GM18870 (cell line): Measurements from ENCODE around the gene CPNE4.
A peak's percentile ranks its signal among the peaks of the same experiment; 100 is the strongest.
"Not testable (repeated sequence)": the region's sequence is repeated elsewhere in the genome, so short reads cannot be mapped to it uniquely, and the experiment has no call there.

Experiments
- ATAC-seq: cut with Tn5 transposase; IDR thresholded peaks from one replicate; pipeline ENCODE4 v1.9.1; 2021; ENCODE audit warnings: moderate library complexity; ENCODE audit not compliant: unreplicated experiment

Gene CPNE4

GRCh38 chr3:131546441-131546840 lies 488.4 kb downstream of the CPNE4 start:
- ATAC-seq, result no peak

GRCh38 chr3:131544557-131544956 lies 490.3 kb downstream of the CPNE4 start:
- ATAC-seq, result no peak

- ATAC-seq, result no peak
These were observed 491.1 kb downstream of the CPNE4 start for GRCh38 chr3:131543714-131544113.

- no peak for ATAC-seq
These were observed 493.5 kb downstream of the CPNE4 start for GRCh38 chr3:131541288-131541687.

GRCh38 chr3:131540821-131541220 lies 494.0 kb downstream of the CPNE4 start:
- no peak for ATAC-seq

- ATAC-seq, result no peak
These were observed 494.7 kb downstream of the CPNE4 start for GRCh38 chr3:131540143-131540542.

- ATAC-seq, result no peak
These were observed 495.8 kb downstream of the CPNE4 start for GRCh38 chr3:131538968-131539367.

GRCh38 chr3:131537531-131537930 lies 497.3 kb downstream of the CPNE4 start:
- ATAC-seq, result no peak

- ATAC-seq, result no peak
These were observed 499.2 kb downstream of the CPNE4 start for GRCh38 chr3:131535596-131535995.

- no peak for ATAC-seq
These were observed 499.7 kb downstream of the CPNE4 start for GRCh38 chr3:131535131-131535530.

GRCh38 chr3:131532645-131533044 lies 502.2 kb downstream of the CPNE4 start:
- no peak for ATAC-seq

GRCh38 chr3:131530843-131531242 lies 504.0 kb downstream of the CPNE4 start:
- ATAC-seq, result no peak

GRCh38 chr3:131530388-131530787 lies 504.4 kb downstream of the CPNE4 start:
- ATAC-seq, result no peak

GRCh38 chr3:131526801-131527347 lies 507.9 kb downstream of the CPNE4 start:
- no peak for ATAC-seq

- no peak for ATAC-seq
These were observed 516.1 kb downstream of the CPNE4 start for GRCh38 chr3:131518680-131519079.

- ATAC-seq, result no peak
These were observed 529.4 kb downstream of the CPNE4 start for GRCh38 chr3:131505421-131505820.

GRCh38 chr3:131503320-131503635 lies 531.5 kb downstream of the CPNE4 start:
- no peak for ATAC-seq

GRCh38 chr3:131502530-131503319 lies 532.1 kb downstream of the CPNE4 start, which contains the start of gene MRPL3:
MRPL3 (minus strand) TSS chr3:131502971; CDS start chr3:131502821, 150 bp downstream.
- ATAC-seq, result peak; percentile 87

- ATAC-seq, result no peak
These were observed 532.9 kb downstream of the CPNE4 start for GRCh38 chr3:131501949-131502348.

- ATAC-seq, result no peak
These were observed 540.1 kb downstream of the CPNE4 start for GRCh38 chr3:131494706-131495105.

- no peak for ATAC-seq
These were observed 543.0 kb downstream of the CPNE4 start for GRCh38 chr3:131491775-131492174.

GRCh38 chr3:131491084-131491483 lies 543.7 kb downstream of the CPNE4 start:
- no peak for ATAC-seq

GRCh38 chr3:131486545-131486944 lies 548.3 kb downstream of the CPNE4 start:
- not testable (repeated sequence) for ATAC-seq
